Measurements from ENCODE around the gene MARCHF2.

- TF ChIP-seq EP300 (IDR thresholded peaks at IDR 0.05; ENCODE audit: borderline replicate concordance in 1 of 2, low read depth in 1 of 2, low read length in 1 of 2) = no peak
- no peak for TF ChIP-seq MXI1 (IDR thresholded peaks at IDR 0.05; ENCODE audit: low read depth, low read length)
- TF ChIP-seq NFIC (IDR thresholded peaks at IDR 0.05; ENCODE audit: borderline replicate concordance) = no peak
- TF ChIP-seq SIN3A (IDR thresholded peaks at IDR 0.05; ENCODE audit: borderline replicate concordance, low read depth, low read length) = no peak
- TF ChIP-seq CTCF (IDR thresholded peaks at IDR 0.05) = no peak
These were observed 39.0 kb upstream of the MARCHF2 start for GRCh38 chr19:8373867-8374813.
